Measurements from ENCODE around the gene TAB2.
"Not testable (repeated sequence)": the region's sequence is repeated elsewhere in the genome, so short reads cannot be mapped to it uniquely, and the experiment has no call there.

TAB2 gene

GRCh38 chr6:149458806-149459205 lies 141.3 kb downstream of the TAB2 start:
- Mint-ChIP-seq H3K4me1 (peaks cover 13% of the 10 kb centered on the region), H3K27ac (no peak overlapping the region), H3K9me3 (no peaks in the 10 kb centered on the region), H3K4me3 (no peak overlapping the region), H3K27me3 (ENCODE audit: low read depth) (peaks cover 15% of the 10 kb centered on the region), H3K36me3 (ENCODE audit: low read depth) (no peaks in the 10 kb centered on the region)
- TF ChIP-seq, protein P1, sequence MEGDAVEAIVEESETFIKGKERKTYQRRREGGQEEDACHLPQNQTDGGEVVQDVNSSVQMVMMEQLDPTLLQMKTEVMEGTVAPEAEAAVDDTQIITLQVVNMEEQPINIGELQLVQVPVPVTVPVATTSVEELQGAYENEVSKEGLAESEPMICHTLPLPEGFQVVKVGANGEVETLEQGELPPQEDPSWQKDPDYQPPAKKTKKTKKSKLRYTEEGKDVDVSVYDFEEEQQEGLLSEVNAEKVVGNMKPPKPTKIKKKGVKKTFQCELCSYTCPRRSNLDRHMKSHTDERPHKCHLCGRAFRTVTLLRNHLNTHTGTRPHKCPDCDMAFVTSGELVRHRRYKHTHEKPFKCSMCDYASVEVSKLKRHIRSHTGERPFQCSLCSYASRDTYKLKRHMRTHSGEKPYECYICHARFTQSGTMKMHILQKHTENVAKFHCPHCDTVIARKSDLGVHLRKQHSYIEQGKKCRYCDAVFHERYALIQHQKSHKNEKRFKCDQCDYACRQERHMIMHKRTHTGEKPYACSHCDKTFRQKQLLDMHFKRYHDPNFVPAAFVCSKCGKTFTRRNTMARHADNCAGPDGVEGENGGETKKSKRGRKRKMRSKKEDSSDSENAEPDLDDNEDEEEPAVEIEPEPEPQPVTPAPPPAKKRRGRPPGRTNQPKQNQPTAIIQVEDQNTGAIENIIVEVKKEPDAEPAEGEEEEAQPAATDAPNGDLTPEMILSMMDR (IDR thresholded peaks at IDR 0.05; ENCODE audit: unreplicated experiment in 3 of 3) = no peak

- Mint-ChIP-seq H3K4me1 (peaks cover 8% of the 10 kb centered on the region), H3K27me3 (ENCODE audit: low read depth) (peaks cover 20% of the 10 kb centered on the region), H3K9me3 (no peaks in the 10 kb centered on the region), H3K36me3 (ENCODE audit: low read depth) (no peaks in the 10 kb centered on the region), H3K27ac (no peak overlapping the region), H3K4me3 (no peak overlapping the region)
- TF ChIP-seq, protein P1 (IDR thresholded peaks at IDR 0.05; ENCODE audit: unreplicated experiment in 3 of 3) = no peak
Measured at GRCh38 chr6:149459761-149460160, 142.2 kb downstream of the TAB2 start.

GRCh38 chr6:149460249-149460648 lies 142.7 kb downstream of the TAB2 start:
- not testable (repeated sequence) for H3K9me3 Mint-ChIP-seq; H3K36me3 Mint-ChIP-seq (ENCODE audit: low read depth); H3K4me1 Mint-ChIP-seq; H3K4me3 Mint-ChIP-seq; H3K27ac Mint-ChIP-seq
- peaks cover 18% of the 10 kb centered on the region for H3K27me3 Mint-ChIP-seq (ENCODE audit: low read depth)
